GM20000 (cell line): ENCODE results near the gene IQGAP2.
"Not testable (repeated sequence)": the region's sequence is repeated elsewhere in the genome, so short reads cannot be mapped to it uniquely, and the experiment has no call there.

Experiments used
- DNase-seq: peaks from one replicate; pipeline ENCODE4 v3.0.0; 2012; ENCODE audit warnings: low spot score
- TF ChIP-seq, protein P1 (sequence below): IDR thresholded peaks from 2 replicates; pipeline ENCODE4 v1.5.1; 2012; ENCODE audit warnings: mild to moderate bottlenecking, control low read depth; ENCODE audit errors: extremely low read depth, missing control alignments

The IQGAP2 gene

DNA sequence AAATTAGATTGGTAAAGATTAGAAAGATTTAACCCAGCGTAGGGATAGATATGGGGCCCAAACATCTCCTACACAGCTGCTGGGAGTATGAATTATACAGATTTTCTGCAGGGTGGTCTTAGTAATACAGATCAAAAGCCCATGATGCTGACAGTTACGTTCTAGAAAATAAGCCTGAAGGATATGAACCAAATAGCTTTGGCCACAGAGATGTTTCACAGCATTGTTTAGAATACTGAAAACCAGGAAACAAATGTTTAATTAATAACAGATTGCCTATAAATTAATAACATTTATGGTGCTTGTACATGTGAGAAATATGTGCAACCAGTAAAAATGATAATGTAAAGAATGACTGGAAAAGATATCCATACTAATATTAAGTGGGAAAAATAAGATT is 195.4 kb downstream of the IQGAP2 start:
- DNase-seq = no peak
- TF ChIP-seq, protein P1, sequence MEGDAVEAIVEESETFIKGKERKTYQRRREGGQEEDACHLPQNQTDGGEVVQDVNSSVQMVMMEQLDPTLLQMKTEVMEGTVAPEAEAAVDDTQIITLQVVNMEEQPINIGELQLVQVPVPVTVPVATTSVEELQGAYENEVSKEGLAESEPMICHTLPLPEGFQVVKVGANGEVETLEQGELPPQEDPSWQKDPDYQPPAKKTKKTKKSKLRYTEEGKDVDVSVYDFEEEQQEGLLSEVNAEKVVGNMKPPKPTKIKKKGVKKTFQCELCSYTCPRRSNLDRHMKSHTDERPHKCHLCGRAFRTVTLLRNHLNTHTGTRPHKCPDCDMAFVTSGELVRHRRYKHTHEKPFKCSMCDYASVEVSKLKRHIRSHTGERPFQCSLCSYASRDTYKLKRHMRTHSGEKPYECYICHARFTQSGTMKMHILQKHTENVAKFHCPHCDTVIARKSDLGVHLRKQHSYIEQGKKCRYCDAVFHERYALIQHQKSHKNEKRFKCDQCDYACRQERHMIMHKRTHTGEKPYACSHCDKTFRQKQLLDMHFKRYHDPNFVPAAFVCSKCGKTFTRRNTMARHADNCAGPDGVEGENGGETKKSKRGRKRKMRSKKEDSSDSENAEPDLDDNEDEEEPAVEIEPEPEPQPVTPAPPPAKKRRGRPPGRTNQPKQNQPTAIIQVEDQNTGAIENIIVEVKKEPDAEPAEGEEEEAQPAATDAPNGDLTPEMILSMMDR = no peak

- TF ChIP-seq, protein P1 = no peak
- DNase-seq = no peak
These were observed 197.6 kb downstream of the IQGAP2 start for GRCh38 chr5:76600716-76601115.

DNA sequence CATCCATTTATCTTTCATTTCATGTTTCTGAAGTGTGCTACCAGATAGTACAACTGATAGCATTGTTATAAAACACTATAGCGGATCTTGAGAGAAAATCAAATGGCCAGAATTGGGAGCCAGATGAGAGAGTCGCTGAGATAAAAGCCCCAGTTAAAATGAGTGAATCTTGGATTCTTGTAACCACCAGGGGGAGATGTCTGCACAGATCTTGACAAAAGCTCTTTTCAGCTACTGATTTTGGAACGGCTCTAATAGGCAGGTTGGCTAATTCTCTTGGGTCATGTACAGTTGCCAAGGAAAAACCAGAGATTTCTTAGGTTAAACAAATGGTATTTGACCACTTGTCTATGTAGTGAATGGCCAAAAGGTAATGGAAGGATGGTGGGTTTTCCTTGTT is 198.4 kb downstream of the IQGAP2 start:
- TF ChIP-seq, protein P1 = peak; percentile 52
- peak; percentile 49 for DNase-seq

DNA sequence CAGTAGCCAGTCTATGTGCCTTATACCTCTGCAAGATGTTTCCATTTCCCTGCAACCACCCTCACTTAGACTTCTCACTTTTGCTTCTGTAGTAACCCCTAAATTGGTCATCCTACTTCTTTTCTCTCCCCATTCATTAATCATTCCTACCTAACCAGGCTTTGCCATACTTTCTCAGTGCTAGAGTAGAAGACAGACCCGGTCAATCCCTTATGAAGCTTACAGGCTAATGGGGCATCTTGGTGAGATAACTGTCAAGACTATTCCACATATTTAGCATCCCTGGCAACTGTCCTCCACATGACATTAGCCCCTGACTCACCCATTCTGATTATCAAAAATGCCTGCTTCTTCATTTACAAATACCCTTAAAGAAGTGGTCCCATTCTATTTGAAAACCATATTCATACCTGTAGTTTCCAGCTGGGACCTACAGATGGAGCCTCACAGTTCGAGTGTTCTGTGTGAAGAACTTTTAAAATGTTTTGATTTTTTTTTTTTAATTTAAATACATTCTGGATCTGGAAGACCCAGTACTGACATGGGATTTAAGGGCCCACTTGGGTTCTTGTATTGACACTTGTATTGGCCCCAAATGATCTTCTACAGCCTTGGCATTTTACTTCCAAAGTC is 199.1 kb downstream of the IQGAP2 start:
- TF ChIP-seq, protein P1 = no peak
- DNase-seq = no peak

- not testable (repeated sequence) for DNase-seq
These were observed 200.9 kb downstream of the IQGAP2 start for GRCh38 chr5:76603991-76604390.

DNA sequence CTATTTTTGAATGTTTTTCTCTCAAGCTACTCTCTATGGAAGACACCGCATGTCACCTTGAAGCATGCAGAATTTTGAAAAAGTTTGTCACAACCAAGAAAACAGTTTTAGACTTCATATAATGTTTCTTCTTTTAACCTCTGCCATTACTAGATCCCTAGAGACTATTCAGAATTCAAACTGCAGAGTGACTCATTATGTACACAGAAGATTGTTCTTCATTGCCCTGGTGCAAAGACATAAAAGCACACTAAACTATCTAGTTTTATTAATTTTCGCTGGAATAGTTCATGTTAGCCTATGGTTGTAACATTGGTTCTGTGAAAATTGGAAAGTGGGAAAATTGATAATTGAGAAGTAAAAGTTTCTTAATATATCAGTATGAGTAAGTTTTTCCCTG is 201.8 kb downstream of the IQGAP2 start:
- TF ChIP-seq, protein P1 = no peak
- no peak for DNase-seq

DNA sequence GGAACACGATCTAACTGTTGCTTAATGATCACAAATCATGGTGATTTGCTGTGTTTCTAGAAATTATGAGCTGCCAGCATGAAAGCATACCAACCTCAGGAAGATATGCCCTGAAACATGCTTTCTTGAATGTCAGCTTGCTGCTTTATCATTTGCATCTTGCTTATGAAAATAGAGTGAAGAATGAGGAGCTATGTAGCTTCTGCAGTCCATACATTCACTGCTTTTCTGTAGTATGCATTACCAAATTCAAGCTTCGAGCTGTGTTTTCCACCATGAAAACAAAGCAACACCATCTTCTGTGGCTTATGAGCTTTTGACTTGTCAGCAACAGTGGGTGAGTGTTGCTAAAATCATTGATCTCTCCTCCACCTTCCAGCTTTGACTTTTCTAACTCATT is 203.6 kb downstream of the IQGAP2 start:
- TF ChIP-seq, protein P1 = no peak
- DNase-seq = no peak

DNA sequence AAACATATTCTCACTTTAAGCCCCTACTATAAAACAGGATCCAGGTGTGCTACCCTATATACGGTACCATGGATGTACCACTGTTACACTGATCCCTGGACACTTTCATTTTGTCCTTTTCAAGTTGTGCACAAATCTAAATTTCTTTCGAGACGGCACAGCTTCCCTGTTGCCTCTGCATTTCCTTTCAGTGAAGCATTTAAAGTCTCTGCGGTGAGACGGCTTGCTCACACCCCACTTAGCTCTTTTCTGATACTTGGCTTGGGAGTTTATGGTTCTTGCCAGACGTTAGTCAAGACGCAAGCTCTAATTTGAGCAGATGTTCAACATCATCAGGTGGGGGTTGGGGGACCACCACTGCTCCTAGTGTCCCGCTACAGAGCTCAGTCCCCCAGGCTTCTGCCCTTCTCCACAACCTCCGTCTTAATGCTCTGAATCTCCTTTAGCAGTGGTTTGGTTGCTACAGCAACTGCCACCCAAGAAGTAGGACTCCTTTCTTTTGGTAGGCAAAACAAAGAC is 204.3 kb downstream of the IQGAP2 start:
- no peak for DNase-seq
- TF ChIP-seq, protein P1 = no peak
